PFSK-1 (cell line): ENCODE results near the gene SLC34A1.

Experiments used
- POLR2AphosphoS5 ChIP-seq: IDR thresholded peaks from 2 replicates; pipeline ENCODE4 v1.6.1; 2012; ENCODE audit warnings: low read depth, mild to moderate bottlenecking, control low read depth, low read length, moderate library complexity
- TAF1 ChIP-seq: IDR thresholded peaks from 2 replicates; pipeline ENCODE4 v1.6.1; 2012; ENCODE audit warnings: low read length, control low read depth, borderline replicate concordance; ENCODE audit not compliant: insufficient read depth

GRCh38 chr5:177412603-177413233 is 28.5 kb downstream of the SLC34A1 start:
- TF ChIP-seq TAF1: no peak
- no peak for TF ChIP-seq POLR2AphosphoS5
